Measurements from ENCODE around the gene CRELD2. TPM values are rescaled to one million over a fixed set of nuclear protein-coding genes. Genes with fewer than 3 reads are reported as not detected.
A peak's percentile ranks its signal among the peaks of the same experiment; 100 is the strongest.

CRELD2 gene
- total RNA-seq, 1 donor from 2014 or later = 44.3 TPM

- Mint-ChIP-seq H3K9me3 (ENCODE audit: low read depth) (peaks cover 12% of the 10 kb centered on the region), H3K4me3 (ENCODE audit: unreplicated experiment) (no peak overlapping the region), H3K27me3 (ENCODE audit: low read depth) (no peaks in the 10 kb centered on the region), H3K36me3 (ENCODE audit: low read depth) (peaks cover 44% of the 10 kb centered on the region), H3K4me1 (ENCODE audit: low read depth) (peaks cover 17% of the 10 kb centered on the region), H3K27ac (ENCODE audit: unreplicated experiment) (no peak overlapping the region)
- DNase-seq (ENCODE audit: low spot score) = no peak
- TF ChIP-seq CTCF (IDR thresholded peaks at IDR 0.05) = no peak
Measured at GRCh38 chr22:49887702-49888101, 30.7 kb upstream of the CRELD2 start.

- TF ChIP-seq CTCF (IDR thresholded peaks at IDR 0.05) = no peak
- no peak for DNase-seq (ENCODE audit: low spot score)
- Mint-ChIP-seq H3K27ac (ENCODE audit: unreplicated experiment) (no peak overlapping the region), H3K27me3 (ENCODE audit: low read depth) (no peaks in the 10 kb centered on the region), H3K9me3 (ENCODE audit: low read depth) (peaks cover 12% of the 10 kb centered on the region), H3K4me3 (ENCODE audit: unreplicated experiment) (no peak overlapping the region), H3K4me1 (ENCODE audit: low read depth) (peaks cover 9% of the 10 kb centered on the region), H3K36me3 (ENCODE audit: low read depth) (peaks cover 38% of the 10 kb centered on the region)
Measured at GRCh38 chr22:49889071-49889470, 29.4 kb upstream of the CRELD2 start.

- no peak for TF ChIP-seq CTCF (IDR thresholded peaks at IDR 0.05)
- peaks cover 9% of the 10 kb centered on the region for H3K4me1 Mint-ChIP-seq (ENCODE audit: low read depth)
- H3K27ac Mint-ChIP-seq (ENCODE audit: unreplicated experiment) = no peak overlapping the region
- no peak overlapping the region for H3K4me3 Mint-ChIP-seq (ENCODE audit: unreplicated experiment)
- DNase-seq (ENCODE audit: low spot score) = peak; percentile 49
- peaks cover 27% of the 10 kb centered on the region for H3K36me3 Mint-ChIP-seq (ENCODE audit: low read depth)
- no peaks in the 10 kb centered on the region for H3K27me3 Mint-ChIP-seq (ENCODE audit: low read depth)
- peaks cover 12% of the 10 kb centered on the region for H3K9me3 Mint-ChIP-seq (ENCODE audit: low read depth)
Measured at GRCh38 chr22:49892226-49892899, 26.1 kb upstream of the CRELD2 start.

GRCh38 chr22:49893025-49893424, 25.4 kb upstream of the CRELD2 start:
- H3K36me3 Mint-ChIP-seq (ENCODE audit: low read depth) = peaks cover 24% of the 10 kb centered on the region
- H3K4me1 Mint-ChIP-seq (ENCODE audit: low read depth) = peaks cover 9% of the 10 kb centered on the region
- no peak for TF ChIP-seq CTCF (IDR thresholded peaks at IDR 0.05)
- H3K4me3 Mint-ChIP-seq (ENCODE audit: unreplicated experiment) = no peak overlapping the region
- no peak overlapping the region for H3K27ac Mint-ChIP-seq (ENCODE audit: unreplicated experiment)
- H3K9me3 Mint-ChIP-seq (ENCODE audit: low read depth) = peaks cover 12% of the 10 kb centered on the region
- DNase-seq (ENCODE audit: low spot score) = no peak
- H3K27me3 Mint-ChIP-seq (ENCODE audit: low read depth) = no peaks in the 10 kb centered on the region

GRCh38 chr22:49894322-49895054, 23.9 kb upstream of the CRELD2 start:
- no peak overlapping the region for H3K4me3 Mint-ChIP-seq (ENCODE audit: unreplicated experiment)
- peak; percentile 56 for DNase-seq (ENCODE audit: low spot score)
- no peak overlapping the region for H3K27ac Mint-ChIP-seq (ENCODE audit: unreplicated experiment)
- no peak for TF ChIP-seq CTCF (IDR thresholded peaks at IDR 0.05)
- peaks cover 6% of the 10 kb centered on the region for H3K4me1 Mint-ChIP-seq (ENCODE audit: low read depth)
- H3K9me3 Mint-ChIP-seq (ENCODE audit: low read depth) = peaks cover 9% of the 10 kb centered on the region
- H3K27me3 Mint-ChIP-seq (ENCODE audit: low read depth) = no peaks in the 10 kb centered on the region
- H3K36me3 Mint-ChIP-seq (ENCODE audit: low read depth) = peaks cover 25% of the 10 kb centered on the region
